K562 (cell line): ENCODE data around the gene TSPAN1.

Experiments
- EP300 ChIP-seq: IDR thresholded peaks from 2 replicates; pipeline ENCODE4 v1.6.1; 2012; ENCODE audit warnings: low read length, improper control_type of control experiment
- FOXJ3 ChIP-seq: sonication (generic); formaldehyde crosslinking; IDR thresholded peaks from 2 replicates; pipeline ENCODE4 v1.4.0; 2020; ENCODE audit warnings: mild to moderate bottlenecking, missing genetic modification reagents
- MIER1 ChIP-seq: fragments of 450-650 bp; IDR thresholded peaks from 2 replicates; pipeline ENCODE4 v1.6.1; 2016; ENCODE audit warnings: antibody characterized with exemption, mild to moderate bottlenecking, low read depth
- MYC ChIP-seq, 2 experiments: fragments of 250-450 bp in 1 of 2; sonication (Bioruptor Pico) in 1 of 2; IDR thresholded peaks; 2 replicates each; pipeline versions ENCODE4 v1.5.1 to v1.6.1; 2012 to 2021; ENCODE audit warnings: low read depth in 2 of 2, borderline replicate concordance in 1 of 2, improper control_type of control experiment in 1 of 2, low read length in 1 of 2, mild to moderate bottlenecking in 1 of 2, moderate library complexity in 1 of 2
- POLR2AphosphoS2 ChIP-seq: IDR thresholded peaks from 2 replicates; pipeline ENCODE4 v1.6.1; 2012; ENCODE audit warnings: low read length, improper control_type of control experiment
- POLR2AphosphoS5 ChIP-seq: IDR thresholded peaks from 2 replicates; pipeline ENCODE4 v1.6.1; 2011; ENCODE audit warnings: mild to moderate bottlenecking, low read depth, low read length, moderate library complexity; ENCODE audit not compliant: control insufficient read depth, insufficient read depth
- RBBP5 ChIP-seq: fragments of 200-600 bp; sonication (generic); IDR thresholded peaks from 2 replicates; pipeline ENCODE4 v1.6.1; 2012; ENCODE audit warnings: borderline replicate concordance, mild to moderate bottlenecking, low read length, control low read depth, inconsistent platforms; ENCODE audit not compliant: insufficient read depth, poor library complexity, severe bottlenecking
- SAP30 ChIP-seq: fragments of 200-600 bp; sonication (generic); IDR thresholded peaks from 2 replicates; pipeline ENCODE4 v1.6.1; 2012; ENCODE audit warnings: borderline replicate concordance, low read depth, mild to moderate bottlenecking, moderate library complexity, low read length, control low read depth, inconsistent platforms; ENCODE audit not compliant: insufficient read depth, poor library complexity, severe bottlenecking
- TF ChIP-seq, protein P1 (sequence below), 3 experiments: IDR thresholded peaks in 2 of 3; conservative IDR thresholded peaks in 1 of 3; 2 replicates each; pipeline ENCODE4 v1.5.1; 2011 to 2012; ENCODE audit warnings: low read length in 3 of 3, mild to moderate bottlenecking in 3 of 3, control low read depth in 2 of 3, improper control_type of control experiment in 1 of 3, inconsistent platforms in 1 of 3, low read depth in 1 of 3, mixed read lengths in 1 of 3, moderate library complexity in 1 of 3; ENCODE audit not compliant: insufficient read depth in 2 of 3
- TF ChIP-seq, protein P2 (sequence below): sonication (generic); formaldehyde crosslinking; IDR thresholded peaks from 2 replicates; pipeline ENCODE4 v1.9.0; 2022; ENCODE audit warnings: mild to moderate bottlenecking, missing genetic modification reagents
- TF ChIP-seq, protein P3 (sequence below): fragments of 250-450 bp; sonication (Bioruptor Pico); IDR thresholded peaks from 2 replicates; pipeline ENCODE4 v1.8.0; 2021; ENCODE audit warnings: moderate library complexity, mild to moderate bottlenecking, inconsistent platforms

DNA sequence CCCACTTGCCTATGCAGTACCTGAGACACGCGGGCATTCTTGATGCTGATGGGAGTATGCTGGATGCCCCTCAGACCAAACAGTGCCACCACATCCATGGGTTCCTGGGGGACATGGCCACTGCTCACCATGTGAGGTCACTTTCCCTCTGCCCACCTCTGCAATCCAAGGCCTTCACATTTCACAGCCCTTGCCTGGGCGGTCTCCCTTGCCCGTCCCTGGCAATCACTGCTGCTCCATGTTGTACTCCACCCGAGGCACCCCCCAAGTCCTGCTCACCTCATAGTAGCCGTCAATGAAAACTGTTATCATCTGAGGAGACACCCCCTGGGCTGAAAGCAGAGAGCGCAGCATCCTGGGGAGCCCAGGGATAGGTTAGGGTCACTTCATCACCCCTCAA is 18.4 kb downstream of the TSPAN1 start:
- TF ChIP-seq RBBP5: no peak
- no peak for TF ChIP-seq EP300
- no peak for TF ChIP-seq MYC (IDR thresholded peaks at IDR 0.05; ENCODE audit: low read depth, low read length)
- TF ChIP-seq MYC (CRISPR knock-in tag; IDR thresholded peaks at IDR 0.05; ENCODE audit: borderline replicate concordance, low read depth): no peak
- no peak for TF ChIP-seq POLR2AphosphoS5
- TF ChIP-seq, protein P1, sequence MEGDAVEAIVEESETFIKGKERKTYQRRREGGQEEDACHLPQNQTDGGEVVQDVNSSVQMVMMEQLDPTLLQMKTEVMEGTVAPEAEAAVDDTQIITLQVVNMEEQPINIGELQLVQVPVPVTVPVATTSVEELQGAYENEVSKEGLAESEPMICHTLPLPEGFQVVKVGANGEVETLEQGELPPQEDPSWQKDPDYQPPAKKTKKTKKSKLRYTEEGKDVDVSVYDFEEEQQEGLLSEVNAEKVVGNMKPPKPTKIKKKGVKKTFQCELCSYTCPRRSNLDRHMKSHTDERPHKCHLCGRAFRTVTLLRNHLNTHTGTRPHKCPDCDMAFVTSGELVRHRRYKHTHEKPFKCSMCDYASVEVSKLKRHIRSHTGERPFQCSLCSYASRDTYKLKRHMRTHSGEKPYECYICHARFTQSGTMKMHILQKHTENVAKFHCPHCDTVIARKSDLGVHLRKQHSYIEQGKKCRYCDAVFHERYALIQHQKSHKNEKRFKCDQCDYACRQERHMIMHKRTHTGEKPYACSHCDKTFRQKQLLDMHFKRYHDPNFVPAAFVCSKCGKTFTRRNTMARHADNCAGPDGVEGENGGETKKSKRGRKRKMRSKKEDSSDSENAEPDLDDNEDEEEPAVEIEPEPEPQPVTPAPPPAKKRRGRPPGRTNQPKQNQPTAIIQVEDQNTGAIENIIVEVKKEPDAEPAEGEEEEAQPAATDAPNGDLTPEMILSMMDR (IDR thresholded peaks at IDR 0.05 in 2 of 3, conservative IDR thresholded peaks at IDR 0.05 in 1 of 3; ENCODE audit: insufficient read depth in 2 of 3, low read depth in 1 of 3, low read length in 3 of 3): no peak
- TF ChIP-seq MIER1: no peak
- TF ChIP-seq, protein P2, sequence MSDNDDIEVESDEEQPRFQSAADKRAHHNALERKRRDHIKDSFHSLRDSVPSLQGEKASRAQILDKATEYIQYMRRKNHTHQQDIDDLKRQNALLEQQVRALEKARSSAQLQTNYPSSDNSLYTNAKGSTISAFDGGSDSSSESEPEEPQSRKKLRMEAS (CRISPR knock-in tag): no peak
- TF ChIP-seq FOXJ3 (CRISPR knock-in tag): no peak
- TF ChIP-seq, protein P3, sequence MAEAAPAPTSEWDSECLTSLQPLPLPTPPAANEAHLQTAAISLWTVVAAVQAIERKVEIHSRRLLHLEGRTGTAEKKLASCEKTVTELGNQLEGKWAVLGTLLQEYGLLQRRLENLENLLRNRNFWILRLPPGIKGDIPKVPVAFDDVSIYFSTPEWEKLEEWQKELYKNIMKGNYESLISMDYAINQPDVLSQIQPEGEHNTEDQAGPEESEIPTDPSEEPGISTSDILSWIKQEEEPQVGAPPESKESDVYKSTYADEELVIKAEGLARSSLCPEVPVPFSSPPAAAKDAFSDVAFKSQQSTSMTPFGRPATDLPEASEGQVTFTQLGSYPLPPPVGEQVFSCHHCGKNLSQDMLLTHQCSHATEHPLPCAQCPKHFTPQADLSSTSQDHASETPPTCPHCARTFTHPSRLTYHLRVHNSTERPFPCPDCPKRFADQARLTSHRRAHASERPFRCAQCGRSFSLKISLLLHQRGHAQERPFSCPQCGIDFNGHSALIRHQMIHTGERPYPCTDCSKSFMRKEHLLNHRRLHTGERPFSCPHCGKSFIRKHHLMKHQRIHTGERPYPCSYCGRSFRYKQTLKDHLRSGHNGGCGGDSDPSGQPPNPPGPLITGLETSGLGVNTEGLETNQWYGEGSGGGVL (CRISPR knock-in tag): no peak
- no peak for TF ChIP-seq SAP30
- TF ChIP-seq POLR2AphosphoS2: no peak
